Measurements from ENCODE around the gene TMEM212. TPM values are rescaled to one million over a fixed set of nuclear protein-coding genes. Genes with fewer than 3 reads are reported as not detected.

The TMEM212 gene
- total and polyA plus RNA-seq, 2 of the 13 experiments (the other 11 are each of a cell fraction or from before 2014, with no cell fraction given) = not detected

DNA sequence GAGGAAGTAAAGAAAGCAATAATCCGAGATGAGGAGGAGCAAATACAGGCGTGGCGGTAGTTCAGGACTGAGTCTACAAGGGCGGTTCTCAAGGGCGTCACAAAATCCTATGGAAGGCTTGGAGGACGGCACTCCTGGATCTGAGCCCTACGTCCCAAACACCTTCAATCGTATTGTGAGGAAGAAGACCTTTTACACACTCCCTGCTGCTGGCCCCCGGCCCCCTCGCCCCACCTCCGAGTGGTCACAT is 33.6 kb upstream of the TMEM212 start (continued):
- TF ChIP-seq CBX5 (CRISPR knock-in tag; IDR thresholded peaks at IDR 0.05; ENCODE audit: borderline replicate concordance) (0 out of 2 replicates have a peak, but pooled peaks have one; percentile 24), MYNN (CRISPR knock-in tag; IDR thresholded peaks at IDR 0.05; ENCODE audit: low read depth) (no peak), ZNF615 (CRISPR knock-in tag; IDR thresholded peaks at IDR 0.05; ENCODE audit: borderline replicate concordance) (no peak), SIN3B (IDR thresholded peaks at IDR 0.05; ENCODE audit: low read length) (no peak; the same call in 1 of the 2 replicates), ZNF343 (CRISPR knock-in tag; IDR thresholded peaks at IDR 0.05) (no peak), ZFX (CRISPR knock-in tag; IDR thresholded peaks at IDR 0.05; ENCODE audit: low read depth) (no peak), GATA4 (IDR thresholded peaks at IDR 0.05; ENCODE audit: borderline replicate concordance, low read depth) (0 out of 2 replicates have a peak, but pooled peaks have one; percentile 50), E2F2 (CRISPR knock-in tag; IDR thresholded peaks at IDR 0.05; ENCODE audit: borderline replicate concordance) (no peak), ZNF136 (CRISPR knock-in tag; IDR thresholded peaks at IDR 0.05; ENCODE audit: low read depth) (no peak), ZNF589 (CRISPR knock-in tag; conservative IDR thresholded peaks at IDR 0.05) (peak; percentile 27; the same call in 1 of the 2 replicates), MEF2D (CRISPR knock-in tag; IDR thresholded peaks at IDR 0.05) (no peak), ZBTB26 (CRISPR knock-in tag; IDR thresholded peaks at IDR 0.05; ENCODE audit: borderline replicate concordance) (no peak), TAF1 (CRISPR knock-in tag; IDR thresholded peaks at IDR 0.05) (no peak), ZSCAN31 (CRISPR knock-in tag; IDR thresholded peaks at IDR 0.05; ENCODE audit: low read depth) (no peak), POGZ (CRISPR knock-in tag; IDR thresholded peaks at IDR 0.05) (peak; percentile 61; the same call in 1 of the 2 replicates), PRPF4 (IDR thresholded peaks at IDR 0.05; ENCODE audit: low read depth, low read length, poor library complexity, severe bottlenecking) (no peak), IRF1 (CRISPR knock-in tag; IDR thresholded peaks at IDR 0.05; ENCODE audit: low read depth) (no peak), ZNF382 (CRISPR knock-in tag; IDR thresholded peaks at IDR 0.05; ENCODE audit: borderline replicate concordance) (no peak), ZNF569 (CRISPR knock-in tag; IDR thresholded peaks at IDR 0.05; ENCODE audit: borderline replicate concordance) (0 out of 2 replicates have a peak, but pooled peaks have one; percentile 10), PRDM10 (CRISPR knock-in tag; IDR thresholded peaks at IDR 0.05; ENCODE audit: low read depth) (no peak)
- TF ChIP-seq, protein P1, sequence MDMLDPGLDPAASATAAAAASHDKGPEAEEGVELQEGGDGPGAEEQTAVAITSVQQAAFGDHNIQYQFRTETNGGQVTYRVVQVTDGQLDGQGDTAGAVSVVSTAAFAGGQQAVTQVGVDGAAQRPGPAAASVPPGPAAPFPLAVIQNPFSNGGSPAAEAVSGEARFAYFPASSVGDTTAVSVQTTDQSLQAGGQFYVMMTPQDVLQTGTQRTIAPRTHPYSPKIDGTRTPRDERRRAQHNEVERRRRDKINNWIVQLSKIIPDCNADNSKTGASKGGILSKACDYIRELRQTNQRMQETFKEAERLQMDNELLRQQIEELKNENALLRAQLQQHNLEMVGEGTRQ (IDR thresholded peaks at IDR 0.05; ENCODE audit: low read depth, low read length) = no peak
- TF ChIP-seq, protein P1 (CRISPR knock-in tag; IDR thresholded peaks at IDR 0.05; ENCODE audit: borderline replicate concordance) = no peak

All from HepG2 (cell line).